ENCODE results near the gene CDC42BPB. TPM values are rescaled to one million over a fixed set of nuclear protein-coding genes. Genes with fewer than 3 reads are reported as not detected.
A peak's percentile ranks its signal among the peaks of the same experiment; 100 is the strongest.

The CDC42BPB gene
- total RNA-seq, 1 experiment from 2014 or later, result 96.9 TPM

- TF ChIP-seq, protein P1, sequence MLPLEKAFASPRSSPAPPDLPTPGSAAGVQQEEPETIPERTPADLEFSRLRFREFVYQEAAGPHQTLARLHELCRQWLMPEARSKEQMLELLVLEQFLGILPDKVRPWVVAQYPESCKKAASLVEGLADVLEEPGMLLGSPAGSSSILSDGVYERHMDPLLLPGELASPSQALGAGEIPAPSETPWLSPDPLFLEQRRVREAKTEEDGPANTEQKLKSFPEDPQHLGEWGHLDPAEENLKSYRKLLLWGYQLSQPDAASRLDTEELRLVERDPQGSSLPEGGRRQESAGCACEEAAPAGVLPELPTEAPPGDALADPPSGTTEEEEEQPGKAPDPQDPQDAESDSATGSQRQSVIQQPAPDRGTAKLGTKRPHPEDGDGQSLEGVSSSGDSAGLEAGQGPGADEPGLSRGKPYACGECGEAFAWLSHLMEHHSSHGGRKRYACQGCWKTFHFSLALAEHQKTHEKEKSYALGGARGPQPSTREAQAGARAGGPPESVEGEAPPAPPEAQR (CRISPR knock-in tag; IDR thresholded peaks at IDR 0.05), result no peak
- TF ChIP-seq TEAD1 (CRISPR knock-in tag; IDR thresholded peaks at IDR 0.05) (no peak), FOXP1 (CRISPR knock-in tag; IDR thresholded peaks at IDR 0.05; ENCODE audit: borderline replicate concordance) (no peak)
These were observed 46.4 kb upstream of the CDC42BPB start (continued) for GRCh38 chr14:103103461-103104388.

DNA sequence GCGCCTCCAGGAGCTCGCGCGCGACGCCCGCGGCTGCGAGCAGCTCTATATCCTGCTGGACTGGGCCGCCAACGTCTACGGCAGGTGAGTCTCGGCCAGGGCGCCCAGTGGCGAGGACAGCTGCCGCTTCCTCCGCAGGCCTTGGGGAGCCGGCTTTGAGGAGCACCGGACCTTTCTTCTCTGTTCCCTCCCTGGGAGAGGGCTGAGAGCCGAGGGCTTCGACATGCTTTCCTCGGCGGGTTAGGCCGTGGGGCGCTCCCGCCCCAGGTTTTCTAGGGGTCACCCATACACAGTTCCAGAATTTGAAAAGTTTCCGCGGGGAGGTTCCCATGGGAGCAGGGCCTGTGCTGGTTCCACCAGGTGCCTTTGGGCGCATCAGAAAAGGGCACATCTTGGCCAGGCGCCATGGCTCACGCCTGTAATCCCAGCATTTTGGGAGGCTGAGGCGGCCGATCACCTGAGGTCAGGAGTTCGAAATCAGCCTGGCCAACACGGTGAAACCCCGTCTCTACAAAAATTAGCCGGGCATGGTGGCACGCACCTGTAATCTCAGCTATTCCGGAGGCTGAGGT is 45.4 kb upstream of the CDC42BPB start:
- peaks cover 54% of the 10 kb centered on the region for H3K27me3 Mint-ChIP-seq (ENCODE audit: low read depth)
- DNase-seq (ENCODE audit: low spot score) (peak; percentile 24), ATAC-seq (no peak)
- ChIA-PET POLR2A (interaction anchor here (0.5 to 1.6 kb wide), 2 partner anchors 24 to 267 kb away, joined by 3 to 5 read pairs; no protein-coding TSS in a partner anchor), CTCF (interaction anchor here (1.1 to 6.3 kb wide), 6 partner anchors 8 to 199 kb away, joined by 3 to 199 read pairs (median 67); partner anchors contain the start of gene TNFAIP2)
- no peak overlapping the region for H3K27ac Mint-ChIP-seq
- no peak overlapping the region for H3K4me3 Mint-ChIP-seq
- H3K9me3 Mint-ChIP-seq, result no peaks in the 10 kb centered on the region
- no peak for TF ChIP-seq NR2C2 (CRISPR knock-in tag; IDR thresholded peaks at IDR 0.05)
- TF ChIP-seq ESRRA (CRISPR knock-in tag; IDR thresholded peaks at IDR 0.05; ENCODE audit: borderline replicate concordance), result no peak
- TF ChIP-seq CREM (CRISPR knock-in tag; IDR thresholded peaks at IDR 0.05), result no peak
- no peak for TF ChIP-seq SMAD3 (CRISPR knock-in tag; IDR thresholded peaks at IDR 0.05; ENCODE audit: borderline replicate concordance)
- TF ChIP-seq GTF2I (CRISPR knock-in tag; conservative IDR thresholded peaks at IDR 0.05), result no peak
- no peak for TF ChIP-seq ZNF219 (CRISPR knock-in tag; IDR thresholded peaks at IDR 0.05; ENCODE audit: borderline replicate concordance)
- TF ChIP-seq ATF3 (CRISPR knock-in tag; conservative IDR thresholded peaks at IDR 0.05), result no peak
- TF ChIP-seq SP1 (CRISPR knock-in tag; conservative IDR thresholded peaks at IDR 0.05), result no peak
- TF ChIP-seq FOXJ3 (CRISPR knock-in tag; IDR thresholded peaks at IDR 0.05; ENCODE audit: borderline replicate concordance), result no peak
- TF ChIP-seq EMX1 (CRISPR knock-in tag; IDR thresholded peaks at IDR 0.05), result no peak
- TF ChIP-seq, protein P2, sequence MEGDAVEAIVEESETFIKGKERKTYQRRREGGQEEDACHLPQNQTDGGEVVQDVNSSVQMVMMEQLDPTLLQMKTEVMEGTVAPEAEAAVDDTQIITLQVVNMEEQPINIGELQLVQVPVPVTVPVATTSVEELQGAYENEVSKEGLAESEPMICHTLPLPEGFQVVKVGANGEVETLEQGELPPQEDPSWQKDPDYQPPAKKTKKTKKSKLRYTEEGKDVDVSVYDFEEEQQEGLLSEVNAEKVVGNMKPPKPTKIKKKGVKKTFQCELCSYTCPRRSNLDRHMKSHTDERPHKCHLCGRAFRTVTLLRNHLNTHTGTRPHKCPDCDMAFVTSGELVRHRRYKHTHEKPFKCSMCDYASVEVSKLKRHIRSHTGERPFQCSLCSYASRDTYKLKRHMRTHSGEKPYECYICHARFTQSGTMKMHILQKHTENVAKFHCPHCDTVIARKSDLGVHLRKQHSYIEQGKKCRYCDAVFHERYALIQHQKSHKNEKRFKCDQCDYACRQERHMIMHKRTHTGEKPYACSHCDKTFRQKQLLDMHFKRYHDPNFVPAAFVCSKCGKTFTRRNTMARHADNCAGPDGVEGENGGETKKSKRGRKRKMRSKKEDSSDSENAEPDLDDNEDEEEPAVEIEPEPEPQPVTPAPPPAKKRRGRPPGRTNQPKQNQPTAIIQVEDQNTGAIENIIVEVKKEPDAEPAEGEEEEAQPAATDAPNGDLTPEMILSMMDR (IDR thresholded peaks at IDR 0.05), result no peak
- no peak for TF ChIP-seq FOXP1 (CRISPR knock-in tag; IDR thresholded peaks at IDR 0.05; ENCODE audit: borderline replicate concordance)
- TF ChIP-seq NFYB (CRISPR knock-in tag; conservative IDR thresholded peaks at IDR 0.05; ENCODE audit: low read depth), result no peak
- TF ChIP-seq USF2 (CRISPR knock-in tag; IDR thresholded peaks at IDR 0.05), result no peak
- no peak for TF ChIP-seq CDX4 (CRISPR knock-in tag; IDR thresholded peaks at IDR 0.05; ENCODE audit: borderline replicate concordance)
- no peak for TF ChIP-seq OVOL2 (CRISPR knock-in tag; IDR thresholded peaks at IDR 0.05; ENCODE audit: borderline replicate concordance)
- TF ChIP-seq E2F1 (CRISPR knock-in tag; IDR thresholded peaks at IDR 0.05), result no peak
- no peak for TF ChIP-seq NR3C1 (CRISPR knock-in tag; conservative IDR thresholded peaks at IDR 0.05; ENCODE audit: low read depth)
- no peak for TF ChIP-seq ZNF232 (CRISPR knock-in tag; IDR thresholded peaks at IDR 0.05)
- no peaks in the 10 kb centered on the region for H3K36me3 Mint-ChIP-seq
- H3K4me1 Mint-ChIP-seq, result peaks cover 14% of the 10 kb centered on the region

Data from WTC11 (cell line).